Measurements from ENCODE around the gene AKAP13. TPM values are rescaled to one million over a fixed set of nuclear protein-coding genes. Genes with fewer than 3 reads are reported as not detected.

AKAP13 gene, protein sequence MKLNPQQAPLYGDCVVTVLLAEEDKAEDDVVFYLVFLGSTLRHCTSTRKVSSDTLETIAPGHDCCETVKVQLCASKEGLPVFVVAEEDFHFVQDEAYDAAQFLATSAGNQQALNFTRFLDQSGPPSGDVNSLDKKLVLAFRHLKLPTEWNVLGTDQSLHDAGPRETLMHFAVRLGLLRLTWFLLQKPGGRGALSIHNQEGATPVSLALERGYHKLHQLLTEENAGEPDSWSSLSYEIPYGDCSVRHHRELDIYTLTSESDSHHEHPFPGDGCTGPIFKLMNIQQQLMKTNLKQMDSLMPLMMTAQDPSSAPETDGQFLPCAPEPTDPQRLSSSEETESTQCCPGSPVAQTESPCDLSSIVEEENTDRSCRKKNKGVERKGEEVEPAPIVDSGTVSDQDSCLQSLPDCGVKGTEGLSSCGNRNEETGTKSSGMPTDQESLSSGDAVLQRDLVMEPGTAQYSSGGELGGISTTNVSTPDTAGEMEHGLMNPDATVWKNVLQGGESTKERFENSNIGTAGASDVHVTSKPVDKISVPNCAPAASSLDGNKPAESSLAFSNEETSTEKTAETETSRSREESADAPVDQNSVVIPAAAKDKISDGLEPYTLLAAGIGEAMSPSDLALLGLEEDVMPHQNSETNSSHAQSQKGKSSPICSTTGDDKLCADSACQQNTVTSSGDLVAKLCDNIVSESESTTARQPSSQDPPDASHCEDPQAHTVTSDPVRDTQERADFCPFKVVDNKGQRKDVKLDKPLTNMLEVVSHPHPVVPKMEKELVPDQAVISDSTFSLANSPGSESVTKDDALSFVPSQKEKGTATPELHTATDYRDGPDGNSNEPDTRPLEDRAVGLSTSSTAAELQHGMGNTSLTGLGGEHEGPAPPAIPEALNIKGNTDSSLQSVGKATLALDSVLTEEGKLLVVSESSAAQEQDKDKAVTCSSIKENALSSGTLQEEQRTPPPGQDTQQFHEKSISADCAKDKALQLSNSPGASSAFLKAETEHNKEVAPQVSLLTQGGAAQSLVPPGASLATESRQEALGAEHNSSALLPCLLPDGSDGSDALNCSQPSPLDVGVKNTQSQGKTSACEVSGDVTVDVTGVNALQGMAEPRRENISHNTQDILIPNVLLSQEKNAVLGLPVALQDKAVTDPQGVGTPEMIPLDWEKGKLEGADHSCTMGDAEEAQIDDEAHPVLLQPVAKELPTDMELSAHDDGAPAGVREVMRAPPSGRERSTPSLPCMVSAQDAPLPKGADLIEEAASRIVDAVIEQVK (N-terminal part only)
- 10 to 100 TPM; 39.4 to 71.6 (median 58.5) TPM for polyA plus RNA-seq
- long read RNA-seq, donor 1 = 0 reads
- long read RNA-seq, donor 2 = 0 reads
- long read RNA-seq, donor 3 = 0 reads
- long read RNA-seq, donor 4 = 0 reads
- long read RNA-seq, donor 5 = 0 reads
- long read RNA-seq, donor 6, partial matches to known transcripts = 0 of 1 reads
- long read RNA-seq, donor 6, other reads (novel, unspliced or antisense) = 0 of 1 reads
- long read RNA-seq, donor 7, partial matches to known transcripts = 39 of 41 reads
- long read RNA-seq, donor 7, other reads (novel, unspliced or antisense) = 0 of 41 reads
- long read RNA-seq, donor 8 = 0 reads
- long read RNA-seq, donor 9 = 0 reads
- long read RNA-seq, donor 10, partial matches to known transcripts = 12 of 13 reads
- long read RNA-seq, donor 10, other reads (novel, unspliced or antisense) = 0 of 13 reads

DNA sequence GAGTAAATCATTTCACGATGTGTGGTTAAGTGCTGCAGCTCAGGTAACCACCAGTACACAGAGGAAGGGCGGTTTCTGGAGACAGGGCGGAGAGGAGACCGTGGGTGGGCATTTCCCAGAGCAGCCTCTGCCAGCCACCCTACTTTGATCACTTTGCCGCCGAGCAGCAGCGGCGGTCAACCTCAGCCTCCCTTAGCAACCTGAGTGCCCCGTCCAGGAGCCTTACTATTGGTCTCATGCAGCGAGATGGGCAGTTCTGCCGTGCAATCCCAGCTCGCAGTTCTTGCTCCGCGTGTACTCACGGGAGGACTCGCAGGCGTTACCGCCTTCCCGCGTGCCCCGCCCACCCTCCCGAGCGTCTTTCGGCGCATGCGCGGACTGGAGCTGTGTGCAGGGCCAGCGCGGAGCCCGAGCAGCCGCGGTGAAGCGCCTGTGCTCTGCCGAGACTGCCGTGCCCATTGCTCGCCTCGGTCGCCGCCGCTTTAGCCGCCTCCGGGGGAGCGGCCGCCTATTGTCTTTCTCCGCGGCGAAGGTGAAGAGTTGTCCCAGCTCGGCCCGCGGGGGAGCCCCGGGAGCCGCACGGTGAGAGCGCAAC lies at the start of gene AKAP13:
AKAP13 (plus strand) TSS at position 387 of the 595 bp plus-strand sequence. CDS start 105,118 bp downstream, outside the sequence.
- Histone ChIP-seq H3K27ac (ENCODE audit: low read depth in 1 of 3, low read length in 2 of 3) (peak within 1 kb of the TSS; percentile 93 to 96 (median 96)), H3K4me1 (ENCODE audit: control insufficient read depth in 3 of 3, insufficient read depth in 2 of 3, low read depth in 1 of 3, low read length in 2 of 3) (peaks cover 0 to 17% (median 10%) of the 10 kb centered on the region in 3 donors), H3K9me3 (ENCODE audit: control insufficient read depth in 2 of 2, insufficient read depth in 1 of 2, low read depth in 1 of 2, low read length in 1 of 2) (no peaks in the 10 kb centered on the region), H3K4me3 (ENCODE audit: low read depth in 1 of 3, low read length in 3 of 3) (peak within 1 kb of the TSS; percentile 76 to 97 (median 93)), H3K27me3 (ENCODE audit: control insufficient read depth in 3 of 3, insufficient read depth in 3 of 3, low read length in 3 of 3) (no peaks in the 10 kb centered on the region), H3K36me3 (ENCODE audit: control insufficient read depth in 3 of 3, insufficient read depth in 2 of 3, low read depth in 1 of 3, low read length in 3 of 3) (no peaks in the 10 kb centered on the region)
- FAIRE-seq = no peak
- peak; percentile 97 to 99 for DNase-seq
- WGBS, 3 donors = 0 to 1% (median 0%) methylated on average over 51 to 54 of the region's 54 CpGs

- FAIRE-seq = no peak
- H3K4me1 ChIP-seq (ENCODE audit: control insufficient read depth in 3 of 3, insufficient read depth in 2 of 3, low read depth in 1 of 3, low read length in 2 of 3) = peaks cover 2 to 27% (median 6%) of the 10 kb centered on the region in 3 donors
These were observed 49.4 kb upstream of the AKAP13 start for GRCh38 chr15:85330901-85331588.

DNA sequence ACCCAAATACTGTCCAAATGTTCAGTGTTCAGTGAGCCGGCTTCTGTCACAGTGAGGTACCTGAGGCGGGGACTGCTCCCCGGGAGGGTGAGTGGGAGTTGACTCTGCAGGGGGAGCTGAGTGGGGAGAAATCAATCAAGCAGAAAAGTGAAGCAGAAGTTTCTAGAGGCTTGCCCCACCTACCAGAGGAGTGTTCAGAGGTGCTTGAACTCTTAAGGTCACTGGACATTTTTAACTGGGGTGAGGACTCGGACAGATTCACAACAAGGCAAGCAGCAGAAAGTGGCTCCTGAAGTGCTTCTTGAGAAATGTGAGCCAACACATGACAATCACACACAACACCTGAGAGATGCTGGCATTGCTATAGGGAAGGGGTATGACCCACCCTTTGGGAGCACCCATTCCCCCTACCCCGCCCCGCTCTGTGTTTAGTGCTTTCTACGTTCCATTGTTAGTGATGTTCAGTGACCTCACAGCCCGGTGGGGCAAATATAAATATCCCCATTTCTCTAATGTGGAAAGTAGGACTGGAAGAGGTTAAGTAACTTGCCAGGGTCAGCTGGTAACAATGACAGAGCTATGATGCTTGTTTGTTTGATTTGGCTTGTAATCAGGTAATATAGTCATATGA lies 48.6 kb upstream of the AKAP13 start:
- no peak for FAIRE-seq
- no peak for DNase-seq
- Histone ChIP-seq H3K4me3 (ENCODE audit: low read depth in 1 of 3, low read length in 3 of 3) (no peak overlapping the region), H3K4me1 (ENCODE audit: control insufficient read depth in 3 of 3, insufficient read depth in 2 of 3, low read depth in 1 of 3, low read length in 2 of 3) (peaks cover 2 to 28% (median 6%) of the 10 kb centered on the region in 3 donors), H3K36me3 (ENCODE audit: control insufficient read depth in 3 of 3, insufficient read depth in 2 of 3, low read depth in 1 of 3, low read length in 3 of 3) (no peaks in the 10 kb centered on the region), H3K27me3 (ENCODE audit: control insufficient read depth in 3 of 3, insufficient read depth in 3 of 3, low read length in 3 of 3) (no peaks in the 10 kb centered on the region), H3K27ac (ENCODE audit: low read depth in 1 of 3, low read length in 2 of 3) (peak overlapping the region; percentile 57 to 97 (median 72)), H3K9me3 (ENCODE audit: control insufficient read depth in 2 of 2, insufficient read depth in 1 of 2, low read depth in 1 of 2, low read length in 1 of 2) (no peaks in the 10 kb centered on the region)
- 83 to 96% (median 89%) methylated on average over 8 of the region's 8 CpGs for WGBS, 3 donors

More at GRCh38 chr15:85330901-85331588, 49.4 kb upstream of the AKAP13 start:
- WGBS, 3 donors = 8 to 21% (median 11%) methylated on average over 13 to 14 of the region's 14 CpGs
- H3K36me3 ChIP-seq (ENCODE audit: control insufficient read depth in 3 of 3, insufficient read depth in 2 of 3, low read depth in 1 of 3, low read length in 3 of 3) = no peaks in the 10 kb centered on the region
- peak; percentile 90 to 98 for DNase-seq
- H3K27me3 ChIP-seq (ENCODE audit: control insufficient read depth in 3 of 3, insufficient read depth in 3 of 3, low read length in 3 of 3) = no peaks in the 10 kb centered on the region
- H3K9me3 ChIP-seq (ENCODE audit: control insufficient read depth in 2 of 2, insufficient read depth in 1 of 2, low read depth in 1 of 2, low read length in 1 of 2) = no peaks in the 10 kb centered on the region
- no peak overlapping the region for H3K4me3 ChIP-seq (ENCODE audit: low read depth in 1 of 3, low read length in 3 of 3)
- peak overlapping the region; percentile 57 to 97 (median 72) for H3K27ac ChIP-seq (ENCODE audit: low read depth in 1 of 3, low read length in 2 of 3)

DNA sequence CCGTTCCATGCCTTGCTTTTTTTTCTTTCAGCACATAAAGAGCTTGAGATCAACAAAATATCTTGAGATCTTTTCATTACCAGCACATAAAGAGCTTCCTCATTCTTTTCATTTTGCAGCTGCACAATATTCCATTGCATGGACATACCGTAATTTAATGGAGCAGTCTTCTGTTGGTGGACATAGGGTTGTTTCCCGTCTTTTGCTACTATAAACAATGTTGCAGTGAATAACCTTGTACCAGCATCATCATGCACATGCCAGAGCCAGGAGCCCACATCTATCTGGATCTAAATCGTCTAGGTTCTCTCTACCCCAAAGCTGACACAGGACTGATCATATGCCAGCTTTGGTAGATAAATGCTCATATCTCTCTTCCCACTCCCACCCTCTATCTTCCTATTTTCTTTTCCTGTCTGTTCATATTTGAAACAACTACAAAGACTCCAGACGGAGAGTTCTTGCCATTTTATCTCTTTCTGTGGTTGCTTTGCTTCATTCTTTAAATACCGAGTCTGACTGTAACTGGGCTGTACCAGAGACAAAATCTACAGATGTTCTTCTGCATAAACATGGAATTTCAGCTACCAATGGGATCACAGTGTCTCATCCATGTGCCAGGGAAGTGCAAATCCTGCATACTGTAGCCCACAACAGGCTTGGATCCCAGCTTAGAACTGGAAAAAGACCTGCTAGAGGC lies 47.1 kb upstream of the AKAP13 start:
- Histone ChIP-seq H3K27ac (ENCODE audit: low read depth in 1 of 3, low read length in 2 of 3) (peak overlapping the region in 1 of 3 donors; percentile 40), H3K27me3 (ENCODE audit: control insufficient read depth in 3 of 3, insufficient read depth in 3 of 3, low read length in 3 of 3) (no peaks in the 10 kb centered on the region), H3K4me1 (ENCODE audit: control insufficient read depth in 3 of 3, insufficient read depth in 2 of 3, low read depth in 1 of 3, low read length in 2 of 3) (peaks cover 4 to 28% (median 6%) of the 10 kb centered on the region in 3 donors), H3K4me3 (ENCODE audit: low read depth in 1 of 3, low read length in 3 of 3) (no peak overlapping the region), H3K9me3 (ENCODE audit: control insufficient read depth in 2 of 2, insufficient read depth in 1 of 2, low read depth in 1 of 2, low read length in 1 of 2) (no peaks in the 10 kb centered on the region), H3K36me3 (ENCODE audit: control insufficient read depth in 3 of 3, insufficient read depth in 2 of 3, low read depth in 1 of 3, low read length in 3 of 3) (no peaks in the 10 kb centered on the region)
- no peak for DNase-seq
- no peak for FAIRE-seq
- 78 to 89% (median 80%) methylated on average over 6 of the region's 6 CpGs for WGBS, 3 donors

- no peaks in the 10 kb centered on the region for H3K27me3 ChIP-seq (ENCODE audit: control insufficient read depth in 3 of 3, insufficient read depth in 3 of 3, low read length in 3 of 3)
- DNase-seq (no peak), FAIRE-seq (no peak)
- H3K27ac ChIP-seq (ENCODE audit: low read depth in 1 of 3, low read length in 2 of 3) = no peak overlapping the region
- no peaks in the 10 kb centered on the region for H3K36me3 ChIP-seq (ENCODE audit: control insufficient read depth in 3 of 3, insufficient read depth in 2 of 3, low read depth in 1 of 3, low read length in 3 of 3)
- peaks cover 4 to 28% (median 6%) of the 10 kb centered on the region in 3 donors for H3K4me1 ChIP-seq (ENCODE audit: control insufficient read depth in 3 of 3, insufficient read depth in 2 of 3, low read depth in 1 of 3, low read length in 2 of 3)
- no peaks in the 10 kb centered on the region for H3K9me3 ChIP-seq (ENCODE audit: control insufficient read depth in 2 of 2, insufficient read depth in 1 of 2, low read depth in 1 of 2, low read length in 1 of 2)
- no peak overlapping the region for H3K4me3 ChIP-seq (ENCODE audit: low read depth in 1 of 3, low read length in 3 of 3)
- WGBS, 3 donors = 93 to 96% (median 95%) methylated on average over 6 of the region's 6 CpGs
These were observed 46.2 kb upstream of the AKAP13 start for GRCh38 chr15:85334241-85334640.

GRCh38 chr15:85335193-85335942 lies 45.0 kb upstream of the AKAP13 start:
- H3K4me3 ChIP-seq (ENCODE audit: low read depth in 1 of 3, low read length in 3 of 3) = no peak overlapping the region
- no peak for FAIRE-seq
- no peaks in the 10 kb centered on the region for H3K9me3 ChIP-seq (ENCODE audit: control insufficient read depth in 2 of 2, insufficient read depth in 1 of 2, low read depth in 1 of 2, low read length in 1 of 2)
- no peaks in the 10 kb centered on the region for H3K36me3 ChIP-seq (ENCODE audit: control insufficient read depth in 3 of 3, insufficient read depth in 2 of 3, low read depth in 1 of 3, low read length in 3 of 3)
- no peaks in the 10 kb centered on the region for H3K27me3 ChIP-seq (ENCODE audit: control insufficient read depth in 3 of 3, insufficient read depth in 3 of 3, low read length in 3 of 3)
- H3K27ac ChIP-seq (ENCODE audit: low read depth in 1 of 3, low read length in 2 of 3) = peak overlapping the region; percentile 56 to 75 (median 69)
- peaks cover 2 to 18% (median 6%) of the 10 kb centered on the region in 3 donors for H3K4me1 ChIP-seq (ENCODE audit: control insufficient read depth in 3 of 3, insufficient read depth in 2 of 3, low read depth in 1 of 3, low read length in 2 of 3)
- peak; percentile 84 to 93 for DNase-seq
- whole genome bisulfite sequencing, 3 donors = 20 to 55% (median 38%) methylated on average over 13 of the region's 13 CpGs
